ENCODE data around the gene EAF2.

- TF ChIP-seq CTCF (IDR thresholded peaks at IDR 0.05), result no peak
- TF ChIP-seq POLR2A (IDR thresholded peaks at IDR 0.05), result no peak
Observed at GRCh38 chr3:121863801-121864200, 28.8 kb downstream of the EAF2 start.

Measured in lower leg skin (tissue), 3 donors.